H1 (cell line): ENCODE measurements around the gene TSPAN32. TPM values are rescaled to one million over a fixed set of nuclear protein-coding genes. Genes with fewer than 3 reads are reported as not detected.

Experiments used
- CTCF ChIA-PET: fragments of 300-600 bp; sonication (Branson Sonifier 250); formaldehyde crosslinking; loops from one replicate; lab custom pipeline; 2021; ENCODE audit not compliant: partially characterized antibody; lab: Charles Lee
- POLR2A ChIA-PET: fragments of 300-600 bp; sonication (Branson Sonifier 250); formaldehyde crosslinking; loops from one replicate; lab custom pipeline; 2021; ENCODE audit warnings: inconsistent platforms; ENCODE audit not compliant: partially characterized antibody; lab: Charles Lee
- DNase-seq, 2 experiments: peaks; one replicate each; pipeline versions ENCODE4 v3.0.0 to v3.0.0-alpha.2; 2010 to 2022; ENCODE audit warnings: low spot score in 2 of 2, low read depth in 1 of 2, mixed read lengths in 1 of 2
- FAIRE-seq: peaks from 2 replicates; lab custom pipeline; 2011; peaks lifted over from hg19 to GRCh38; lab: Jason Lieb, UNC
- H2AFZ ChIP-seq: 2 replicates; pipeline ENCODE4 v1.8.1; 2012; ENCODE audit warnings: low read length, inconsistent platforms
- H2AK5ac ChIP-seq: 2 replicates; pipeline ENCODE4 v1.6.1; 2013; ENCODE audit warnings: low read depth, low read length
- H2BK120ac ChIP-seq: replicated peaks from 2 replicates; pipeline ENCODE3; 2013; ENCODE audit warnings: low read depth, low read length, inconsistent platforms
- H2BK12ac ChIP-seq: 2 replicates; pipeline ENCODE4 v1.6.1; 2013; ENCODE audit warnings: low read depth, low read length
- H2BK15ac ChIP-seq: 2 replicates; pipeline ENCODE4 v1.6.1; 2013; ENCODE audit warnings: low read length
- H2BK20ac ChIP-seq: 2 replicates; pipeline ENCODE4 v1.6.1; 2013; ENCODE audit warnings: low read length
- H2BK5ac ChIP-seq: 2 replicates; pipeline ENCODE4 v1.6.1; 2013; ENCODE audit warnings: low read depth, low read length
- H3K14ac ChIP-seq: 2 replicates; pipeline ENCODE4 v1.6.1; 2013; ENCODE audit warnings: inconsistent platforms; ENCODE audit not compliant: insufficient read length
- H3K18ac ChIP-seq: 2 replicates; pipeline ENCODE4 v1.6.1; 2013; ENCODE audit warnings: low read length; ENCODE audit errors: extremely low read depth
- H3K23ac ChIP-seq: 2 replicates; pipeline ENCODE4 v1.6.1; 2013; ENCODE audit warnings: inconsistent platforms; ENCODE audit not compliant: insufficient read length
- H3K23me2 ChIP-seq: 2 replicates; pipeline ENCODE4 v1.6.1; 2013; ENCODE audit warnings: low read depth, low read length
- H3K27ac ChIP-seq: 2 replicates; pipeline ENCODE4 v1.6.1; 2011; ENCODE audit warnings: low read depth, low read length, inconsistent platforms
- H3K27me3 ChIP-seq, 4 experiments: replicated peaks in 1 of 4; 1 replicate in 1 of 4; 2 replicates in 3 of 4; pipeline versions ENCODE4 v1.6.1 to v1.8.1; 2011 to 2013; ENCODE audit warnings: low read length in 3 of 4, mild to moderate bottlenecking in 3 of 4, inconsistent platforms in 2 of 4, mixed read lengths in 2 of 4, moderate library complexity in 1 of 4; ENCODE audit not compliant: control insufficient read depth in 3 of 4, insufficient read depth in 3 of 4; ENCODE audit errors: extremely low read depth in 1 of 4
- H3K36me3 ChIP-seq, 4 experiments: 2 replicates each; pipeline versions ENCODE4 v1.6.1 to v1.8.1; 2011 to 2013; ENCODE audit warnings: mild to moderate bottlenecking in 4 of 4, low read length in 3 of 4, moderate library complexity in 2 of 4, control low read depth in 1 of 4, inconsistent platforms in 1 of 4; ENCODE audit not compliant: insufficient read depth in 4 of 4, control insufficient read depth in 2 of 4
- H3K4ac ChIP-seq: replicated peaks from 2 replicates; pipeline ENCODE3; 2013; ENCODE audit warnings: low read length, low read depth, mixed read lengths, inconsistent platforms; ENCODE audit not compliant: insufficient read length
- H3K4me1 ChIP-seq, 4 experiments: replicated peaks in 1 of 4; 1 replicate in 1 of 4; 2 replicates in 3 of 4; pipeline versions ENCODE4 v1.6.1 to v1.8.1; 2011 to 2013; ENCODE audit warnings: low read length in 3 of 4, inconsistent platforms in 2 of 4, mixed read lengths in 1 of 4; ENCODE audit not compliant: insufficient read depth in 4 of 4, control insufficient read depth in 3 of 4
- H3K4me2 ChIP-seq, 2 experiments: 2 replicates each; pipeline versions ENCODE4 v1.6.1 to v1.8.1; 2011 to 2013; ENCODE audit warnings: low read depth in 2 of 2, low read length in 2 of 2, control low read depth in 1 of 2, inconsistent platforms in 1 of 2, mild to moderate bottlenecking in 1 of 2; ENCODE audit not compliant: insufficient read depth in 1 of 2
- H3K4me3 ChIP-seq, 4 experiments: fragments of 200-600, 300-600 bp in 1 of 4; sonication (generic), shearing (Covaris generic), sonication (Bioruptor Twin) in 1 of 4; 2 replicates each; pipeline versions ENCODE4 v1.5.1 to v1.8.1; 2011 to 2016; ENCODE audit warnings: low read length in 4 of 4, low read depth in 3 of 4, control low read depth in 2 of 4, inconsistent platforms in 2 of 4, mild to moderate bottlenecking in 2 of 4, mixed read lengths in 1 of 4, moderate library complexity in 1 of 4; ENCODE audit not compliant: insufficient read depth in 2 of 4; ENCODE audit errors: extremely low read depth in 1 of 4
- H3K56ac ChIP-seq: replicated peaks from 2 replicates; pipeline ENCODE3; 2013; ENCODE audit warnings: low read depth, mild to moderate bottlenecking, mixed read lengths, low read length, inconsistent platforms; ENCODE audit not compliant: insufficient read length
- H3K79me1 ChIP-seq: 2 replicates; pipeline ENCODE4 v1.6.1; 2013; ENCODE audit warnings: low read depth, low read length, control low read depth
- H3K79me2 ChIP-seq, 2 experiments: 2 replicates each; pipeline versions ENCODE4 v1.6.1 to v1.8.1; 2012 to 2013; ENCODE audit warnings: low read length in 2 of 2, mild to moderate bottlenecking in 2 of 2, inconsistent platforms in 1 of 2; ENCODE audit not compliant: insufficient read depth in 2 of 2, control insufficient read depth in 1 of 2
- H3K9ac ChIP-seq, 4 experiments: replicated peaks in 1 of 4; 1 replicate in 1 of 4; 2 replicates in 3 of 4; pipeline versions ENCODE4 v1.6.1 to v1.8.1; 2011 to 2013; ENCODE audit warnings: low read depth in 3 of 4, low read length in 3 of 4, control low read depth in 2 of 4, mild to moderate bottlenecking in 2 of 4, moderate library complexity in 2 of 4, inconsistent platforms in 1 of 4; ENCODE audit errors: extremely low read depth in 1 of 4
- H3K9me3 ChIP-seq, 2 experiments: 2 replicates each; pipeline versions ENCODE4 v1.6.1 to v1.8.1; 2012 to 2013; ENCODE audit warnings: mild to moderate bottlenecking in 2 of 2, moderate library complexity in 2 of 2, control low read depth in 1 of 2, inconsistent platforms in 1 of 2, low read depth in 1 of 2, low read length in 1 of 2, mixed read lengths in 1 of 2; ENCODE audit not compliant: insufficient read depth in 2 of 2
- H4K20me1 ChIP-seq, 2 experiments: replicated peaks in 1 of 2; 2 replicates each; pipeline versions ENCODE3 to v1.8.1; 2011 to 2013; ENCODE audit warnings: inconsistent platforms in 2 of 2, low read length in 2 of 2, mild to moderate bottlenecking in 1 of 2; ENCODE audit not compliant: insufficient read depth in 2 of 2, control insufficient read depth in 1 of 2
- H4K5ac ChIP-seq: 2 replicates; pipeline ENCODE4 v1.6.1; 2013; ENCODE audit warnings: low read length, low read depth, mixed read lengths, inconsistent platforms; ENCODE audit not compliant: insufficient read length
- H4K8ac ChIP-seq: 2 replicates; pipeline ENCODE4 v1.8.0; 2013; ENCODE audit warnings: mild to moderate bottlenecking, moderate library complexity, low read length, inconsistent platforms; ENCODE audit not compliant: insufficient read depth; ENCODE audit errors: extremely low read depth
- H4K91ac ChIP-seq: replicated peaks from 2 replicates; pipeline ENCODE3; 2013; ENCODE audit warnings: low read length, mixed read lengths, inconsistent platforms; ENCODE audit not compliant: insufficient read length
- HDAC2 ChIP-seq, 2 experiments: fragments of 300-600 bp in 1 of 2; sonication (generic) in 1 of 2; IDR thresholded peaks; 2 replicates each; pipeline ENCODE4 v1.6.1; 2011 to 2012; ENCODE audit warnings: low read depth in 2 of 2, low read length in 2 of 2, mild to moderate bottlenecking in 2 of 2, moderate library complexity in 2 of 2, borderline replicate concordance in 1 of 2, inconsistent platforms in 1 of 2
- SIX5 ChIP-seq: IDR thresholded peaks from 2 replicates; pipeline ENCODE4 v1.6.1; 2011; ENCODE audit warnings: mild to moderate bottlenecking, low read depth, low read length
- USF2 ChIP-seq: IDR thresholded peaks from 2 replicates; pipeline ENCODE4 v1.6.1; 2011; ENCODE audit warnings: low read length, improper control_type of control experiment
- WGBS, 2 experiments: shearing (Covaris generic) in 1 of 2; methylation state at CpG; one replicate each; pipeline versions ENCODE4 v1.1.6 to v1.1.7; 2013 to 2015; ENCODE audit warnings: low lambda C conversion rate in 2 of 2, mixed read lengths in 2 of 2, inconsistent platforms in 1 of 2, low coverage in 1 of 2, missing lambda C conversion rate in 1 of 2; ENCODE audit not compliant: insufficient replicate concordance in 2 of 2, insufficient coverage in 1 of 2, insufficient read length in 1 of 2; ENCODE audit errors: extremely low coverage in 1 of 2, missing lambda C conversion rate in 1 of 2; 5-methylcytosine and 5-hydroxymethylcytosine counted together
- polyA plus RNA-seq, 7 experiments: library from polyadenylated mRNA; depleted of rRNA in 3 of 7; stranded (reverse) in 5 of 7; unstranded in 2 of 7; fragments of >200 nt in 5 of 7; fragments of 200-250 nt in 2 of 7; gene quantifications; 1 replicate in 5 of 7; 2 replicates in 1 of 7; 4 replicates in 1 of 7; pipeline versions ENCODE4 v1.2.1 to v1.2.3, GENCODE V29; 2011 to 2013; ENCODE audit warnings: missing spikeins in 2 of 7, mixed read lengths in 2 of 7
- total RNA-seq: library from RNA; stranded (reverse); fragmentation: NEBNext Ultra II Directional; extraction: Animal tissue kit (Norgen Biotek cat#: 25700); gene quantifications from 2 replicates; pipeline ENCODE4 v1.2.1, GENCODE V29; 2021
- TF ChIP-seq, protein P1 (sequence below): IDR thresholded peaks from 2 replicates; pipeline ENCODE4 v1.6.1; 2012; ENCODE audit warnings: inconsistent platforms

Gene TSPAN32
- total and polyA plus RNA-seq, 2 of the 8 experiments (the other 6 are each of a cell fraction or from before 2014, with no cell fraction given), result not detected

GRCh38 chr11:2342557-2342956 lies 40.7 kb downstream of the TSPAN32 start:
- Histone ChIP-seq H2AFZ (no peak overlapping the region), H4K5ac (no peak overlapping the region), H3K27me3 (no peaks in the 10 kb centered on the region), H3K4me1 (peaks cover 0 to 2% (median under 1%) of the 10 kb centered on the region in 4 experiments; a peak in 3 of 7 replicates), H2BK15ac (no peak overlapping the region), H2BK120ac (no peak overlapping the region), H3K4ac (no peak overlapping the region), H3K23ac (no peak overlapping the region), H3K79me1 (no peaks in the 10 kb centered on the region; the same call in 1 of the 2 replicates), H3K56ac (no peak overlapping the region), H3K9me3 (peaks cover 0 to 11% of the 10 kb centered on the region in 2 experiments; a peak in 2 of 4 replicates), H2BK20ac (no peak overlapping the region), H4K20me1 (no peaks in the 10 kb centered on the region), H3K27ac (no peak overlapping the region), H3K18ac (no peak overlapping the region), H3K23me2 (no peaks in the 10 kb centered on the region), H2BK12ac (no peak overlapping the region), H4K8ac (no peak overlapping the region), H3K36me3 (no peaks in the 10 kb centered on the region), H3K4me2 (no peak overlapping the region), H3K79me2 (no peaks in the 10 kb centered on the region), H2AK5ac (no peak overlapping the region), H2BK5ac (no peak overlapping the region), H3K9ac (no peak overlapping the region), H3K14ac (no peak overlapping the region), H3K4me3 (no peak overlapping the region), H4K91ac (no peak overlapping the region)
- FAIRE-seq (no peak), DNase-seq (no peak)
- TF ChIP-seq HDAC2 (IDR thresholded peaks at IDR 0.05; ENCODE audit: borderline replicate concordance in 1 of 2, low read depth in 2 of 2, low read length in 2 of 2) (no peak), USF2 (no peak), SIX5 (no peak)
- TF ChIP-seq, protein P1, sequence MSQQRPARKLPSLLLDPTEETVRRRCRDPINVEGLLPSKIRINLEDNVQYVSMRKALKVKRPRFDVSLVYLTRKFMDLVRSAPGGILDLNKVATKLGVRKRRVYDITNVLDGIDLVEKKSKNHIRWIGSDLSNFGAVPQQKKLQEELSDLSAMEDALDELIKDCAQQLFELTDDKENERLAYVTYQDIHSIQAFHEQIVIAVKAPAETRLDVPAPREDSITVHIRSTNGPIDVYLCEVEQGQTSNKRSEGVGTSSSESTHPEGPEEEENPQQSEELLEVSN, result no peak
- WGBS, 2 experiments, result 88% methylated on average over 3 of the region's 3 CpGs; no CpG with 5 or more reads in 1 of the 2 experiments
- CTCF ChIA-PET, result interaction anchor here (1.4 to 1.8 kb wide), 3 partner anchors 25 to 77 kb away, joined by 3 to 5 read pairs (median 4); no protein-coding TSS in a partner anchor
- POLR2A ChIA-PET, result interaction anchor here (1.4 to 1.8 kb wide), 3 partner anchors 9 to 40 kb away, joined by 3 to 7 read pairs (median 5); no protein-coding TSS in a partner anchor
